ENCODE results near the gene MINDY2.

The MINDY2 gene

DNA sequence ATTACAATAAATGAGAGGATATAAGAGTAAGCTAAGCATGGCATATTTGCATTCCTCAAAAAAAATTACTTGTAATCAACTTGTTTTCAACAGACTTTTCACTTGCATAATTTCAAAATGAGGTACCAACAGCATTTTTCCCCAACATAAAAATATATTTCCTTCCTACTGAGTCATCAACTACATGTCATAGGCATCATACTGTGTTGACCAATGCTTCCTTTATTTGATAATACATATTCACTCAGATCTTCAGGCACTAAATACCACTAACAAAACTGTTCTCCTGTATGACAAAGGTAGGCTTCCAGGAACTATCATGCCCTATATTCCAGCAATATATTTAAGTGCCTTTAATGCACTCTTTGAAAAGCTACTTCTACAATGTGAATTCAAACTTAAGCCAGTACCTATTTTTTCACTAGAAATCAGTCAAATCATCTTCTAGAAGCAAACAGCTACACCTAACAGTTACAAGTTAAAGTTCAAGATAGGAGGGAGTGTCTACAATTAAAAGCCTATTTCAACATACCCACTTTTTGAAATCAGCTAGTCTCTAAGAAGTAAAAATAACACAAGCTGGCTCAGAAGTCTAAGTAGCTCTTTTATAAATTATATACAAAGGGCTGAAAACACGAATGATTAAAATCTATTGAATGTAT is 32.9 kb upstream of the MINDY2 start:
- FAIRE-seq (peak; percentile 66), DNase-seq (ENCODE audit: insufficient read length, low spot score) (no peak)
- TF ChIP-seq PAX5 (IDR thresholded peaks at IDR 0.05; ENCODE audit: insufficient read depth, low read length, severe bottlenecking) (no peak), POLR2AphosphoS5 (IDR thresholded peaks at IDR 0.05; ENCODE audit: low read depth, low read length) (no peak), TAF1 (IDR thresholded peaks at IDR 0.05; ENCODE audit: low read depth, low read length) (no peak), POLR2A (IDR thresholded peaks at IDR 0.05; ENCODE audit: low read depth, low read length) (no peak), POU2F2 (IDR thresholded peaks at IDR 0.05; ENCODE audit: low read depth, low read length) (no peak), SPI1 (IDR thresholded peaks at IDR 0.05; ENCODE audit: low read depth, low read length) (no peak)

DNA sequence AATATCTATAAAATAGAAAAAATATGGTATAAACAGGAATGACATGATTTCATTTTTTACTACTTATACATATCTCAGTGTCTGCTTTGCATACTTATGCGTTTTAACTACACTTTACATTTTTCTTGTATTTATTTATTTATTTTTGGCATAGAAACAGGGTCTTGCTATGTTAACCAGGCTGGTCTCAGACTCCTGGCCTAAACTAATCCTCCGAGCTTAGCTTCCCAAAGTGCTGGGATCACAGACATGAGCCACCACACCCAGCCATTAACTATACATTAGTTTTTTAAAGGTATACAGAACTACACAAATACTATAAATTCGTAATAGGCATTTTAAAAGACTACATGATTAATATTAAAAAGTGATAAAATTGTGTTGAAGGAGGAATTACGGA is 30.7 kb upstream of the MINDY2 start:
- no peak for FAIRE-seq
- no peak for TF ChIP-seq POLR2A (IDR thresholded peaks at IDR 0.05; ENCODE audit: low read depth, low read length)
- no peak for DNase-seq (ENCODE audit: insufficient read length, low spot score)

DNA sequence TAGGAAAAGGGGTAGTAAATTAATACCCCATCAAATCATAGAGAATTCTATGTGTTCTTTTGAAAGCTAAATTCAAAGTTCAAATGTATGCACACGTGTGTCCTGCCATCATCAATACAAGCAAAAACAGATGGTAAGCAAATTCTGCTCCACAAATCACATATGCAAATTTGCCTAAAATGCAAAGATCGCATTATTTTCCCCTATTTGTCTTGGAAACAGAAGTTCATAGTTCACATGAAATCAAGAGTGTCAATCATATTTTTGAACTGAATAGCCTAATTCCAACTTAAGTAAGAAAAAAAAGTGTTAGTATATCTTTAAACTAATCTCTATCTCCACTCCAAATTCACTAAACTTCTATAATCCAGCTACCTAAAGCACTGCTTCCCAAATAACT is 30.1 kb upstream of the MINDY2 start:
- TF ChIP-seq PAX5 (IDR thresholded peaks at IDR 0.05; ENCODE audit: insufficient read depth, low read length, severe bottlenecking) (no peak), POLR2A (IDR thresholded peaks at IDR 0.05; ENCODE audit: low read depth, low read length) (no peak), TAF1 (IDR thresholded peaks at IDR 0.05; ENCODE audit: low read depth, low read length) (no peak), POLR2AphosphoS5 (IDR thresholded peaks at IDR 0.05; ENCODE audit: low read depth, low read length) (no peak), POU2F2 (IDR thresholded peaks at IDR 0.05; ENCODE audit: low read depth, low read length) (no peak), SPI1 (IDR thresholded peaks at IDR 0.05; ENCODE audit: low read depth, low read length) (no peak)
- peak; percentile 51 for FAIRE-seq
- DNase-seq (ENCODE audit: insufficient read length, low spot score), result no peak

DNA sequence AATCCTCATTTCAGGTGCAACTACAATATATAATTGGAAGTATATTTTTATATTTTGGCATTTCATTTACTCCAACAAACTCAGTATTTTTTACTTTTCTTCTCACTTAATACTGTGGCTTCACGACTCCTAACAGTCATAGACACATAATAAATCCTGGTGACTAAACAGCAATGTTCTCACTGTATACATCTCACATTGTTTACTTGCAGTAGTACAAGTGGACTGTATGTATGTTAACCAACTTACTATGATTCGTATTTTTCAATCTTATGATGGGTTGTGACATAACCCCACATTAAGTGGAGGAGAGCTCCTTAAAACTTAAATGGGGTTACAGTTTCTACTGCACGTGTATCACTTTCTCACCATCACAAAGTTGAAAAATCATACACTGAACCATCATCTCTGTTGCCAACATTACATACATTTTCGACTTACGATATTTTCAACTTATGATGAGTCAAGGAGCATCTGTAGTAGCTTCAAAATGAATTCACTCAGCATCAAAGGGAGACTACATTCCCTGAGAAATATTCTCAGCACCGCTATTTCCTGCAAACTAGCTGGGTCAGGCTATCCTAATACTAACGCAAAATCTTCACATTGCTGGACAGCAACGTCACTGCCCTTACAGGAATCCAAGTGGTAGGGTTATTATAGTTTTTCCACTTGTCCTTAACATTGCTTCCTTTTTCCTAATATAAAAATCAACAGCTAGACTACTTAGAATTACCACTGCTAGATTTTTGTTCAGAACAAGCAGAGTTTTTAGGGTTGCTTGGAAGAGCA is 28.9 kb upstream of the MINDY2 start:
- TF ChIP-seq TAF1 (IDR thresholded peaks at IDR 0.05; ENCODE audit: low read depth, low read length), result no peak
- TF ChIP-seq POLR2AphosphoS5 (IDR thresholded peaks at IDR 0.05; ENCODE audit: low read depth, low read length), result no peak
- TF ChIP-seq SPI1 (IDR thresholded peaks at IDR 0.05; ENCODE audit: low read depth, low read length), result no peak
- TF ChIP-seq POU2F2 (IDR thresholded peaks at IDR 0.05; ENCODE audit: low read depth, low read length), result no peak
- no peak for TF ChIP-seq PAX5 (IDR thresholded peaks at IDR 0.05; ENCODE audit: insufficient read depth, low read length, severe bottlenecking)
- no peak for TF ChIP-seq POLR2A (IDR thresholded peaks at IDR 0.05; ENCODE audit: low read depth, low read length)
- FAIRE-seq (peak; percentile 87), DNase-seq (ENCODE audit: insufficient read length, low spot score) (no peak)

DNA sequence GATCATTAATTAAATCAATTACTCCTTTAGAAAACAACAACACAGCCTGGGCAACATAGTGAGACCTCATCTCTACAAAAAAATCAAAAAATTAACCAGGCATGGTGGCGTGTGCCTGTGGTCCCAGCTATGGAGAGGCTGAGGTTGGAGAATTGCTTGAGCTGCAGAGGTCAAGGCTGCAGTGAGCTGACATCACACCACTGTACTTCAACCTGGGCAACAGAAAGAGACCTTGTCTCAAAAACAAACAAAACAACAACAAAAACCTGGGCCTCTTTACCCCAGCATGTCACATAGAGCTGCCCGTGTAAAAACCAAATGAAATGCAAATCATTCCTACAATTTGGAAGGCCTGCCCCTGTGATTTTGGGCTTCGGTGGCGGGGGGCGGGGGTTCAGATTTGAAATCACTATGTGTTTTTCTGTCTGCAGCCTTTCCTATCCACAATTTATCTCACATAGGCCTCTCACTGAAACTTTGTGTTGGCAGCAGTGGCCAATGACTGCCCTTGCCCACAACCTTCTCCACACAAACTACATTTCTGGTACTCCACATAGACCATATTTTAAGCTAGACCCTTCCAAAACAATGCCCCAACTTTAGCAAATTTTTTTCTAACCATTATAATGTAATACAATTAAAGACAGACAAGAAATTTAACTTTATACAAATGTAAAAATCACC is 28.1 kb upstream of the MINDY2 start:
- DNase-seq (ENCODE audit: insufficient read length, low spot score) (no peak), FAIRE-seq (peak; percentile 13)
- TF ChIP-seq POLR2A (IDR thresholded peaks at IDR 0.05; ENCODE audit: low read depth, low read length) (no peak), TAF1 (IDR thresholded peaks at IDR 0.05; ENCODE audit: low read depth, low read length) (no peak), POLR2AphosphoS5 (IDR thresholded peaks at IDR 0.05; ENCODE audit: low read depth, low read length) (no peak), POU2F2 (IDR thresholded peaks at IDR 0.05; ENCODE audit: low read depth, low read length) (no peak), SPI1 (IDR thresholded peaks at IDR 0.05; ENCODE audit: low read depth, low read length) (no peak), PAX5 (IDR thresholded peaks at IDR 0.05; ENCODE audit: insufficient read depth, low read length, severe bottlenecking) (no peak)

DNA sequence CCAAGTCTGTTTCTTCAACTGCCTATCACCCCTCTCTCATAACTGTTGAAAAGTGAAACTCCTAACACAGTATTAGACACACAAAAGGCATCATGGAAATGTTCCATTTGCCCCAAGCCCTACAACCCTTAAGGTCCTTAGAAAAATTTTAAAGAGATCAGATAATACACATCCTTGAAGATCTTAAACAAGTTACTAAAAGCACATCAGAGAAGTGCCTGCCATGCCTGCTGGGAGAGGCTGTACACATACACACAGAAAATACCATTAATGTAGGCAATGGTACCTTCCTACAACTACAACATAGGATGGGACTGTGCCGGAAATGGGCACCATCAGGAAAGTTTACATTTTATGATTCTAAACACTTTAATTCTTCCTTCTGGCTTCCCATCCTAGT is 24.9 kb upstream of the MINDY2 start:
- TF ChIP-seq TAF1 (IDR thresholded peaks at IDR 0.05; ENCODE audit: low read depth, low read length) (no peak), POLR2AphosphoS5 (IDR thresholded peaks at IDR 0.05; ENCODE audit: low read depth, low read length) (no peak), POU2F2 (IDR thresholded peaks at IDR 0.05; ENCODE audit: low read depth, low read length) (no peak), PAX5 (IDR thresholded peaks at IDR 0.05; ENCODE audit: insufficient read depth, low read length, severe bottlenecking) (no peak), SPI1 (IDR thresholded peaks at IDR 0.05; ENCODE audit: low read depth, low read length) (no peak), POLR2A (IDR thresholded peaks at IDR 0.05; ENCODE audit: low read depth, low read length) (no peak)
- FAIRE-seq (no peak), DNase-seq (ENCODE audit: insufficient read length, low spot score) (no peak)

DNA sequence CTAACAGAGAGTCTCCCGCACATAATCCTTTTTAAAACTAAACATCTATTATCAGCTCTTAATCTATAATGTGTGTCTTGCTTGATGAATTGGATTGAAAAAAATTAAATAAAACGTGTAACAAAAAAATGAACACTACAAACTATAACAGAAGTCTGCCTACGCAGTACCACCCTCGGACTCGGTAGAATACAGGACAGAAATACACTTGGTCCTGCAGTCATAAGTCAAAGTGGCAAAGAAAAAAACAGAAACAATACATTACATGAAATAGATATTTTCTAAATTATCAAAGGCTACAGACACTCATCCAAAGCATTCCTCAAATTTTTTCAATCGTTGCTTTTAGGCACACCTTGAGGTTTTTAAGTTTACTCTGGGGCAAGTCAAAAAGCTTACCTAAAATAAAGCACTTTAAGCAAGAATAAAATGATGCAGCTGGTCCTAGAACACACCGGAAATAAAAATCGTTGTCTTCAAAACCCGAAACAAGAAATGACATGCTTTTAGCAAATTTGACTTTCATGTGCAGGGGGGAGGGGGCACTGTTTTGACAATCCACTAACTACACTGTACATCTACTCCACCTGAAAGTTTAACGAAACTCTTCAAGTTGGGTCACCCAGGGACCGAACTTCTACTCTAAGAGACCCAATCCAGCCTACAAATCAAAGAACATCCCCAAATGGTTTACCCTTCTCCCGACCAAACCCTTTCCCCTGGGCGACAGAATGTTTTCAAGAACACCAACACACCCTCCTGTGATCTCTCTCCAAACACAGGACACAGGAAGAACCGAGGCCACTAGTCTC is 22.9 kb upstream of the MINDY2 start:
- TF ChIP-seq TAF1 (IDR thresholded peaks at IDR 0.05; ENCODE audit: low read depth, low read length) (no peak), POU2F2 (IDR thresholded peaks at IDR 0.05; ENCODE audit: low read depth, low read length) (peak; percentile 35; the same call in 1 of the 2 replicates)
- FAIRE-seq (peak; percentile 13), DNase-seq (ENCODE audit: insufficient read length, low spot score) (no peak)

DNA sequence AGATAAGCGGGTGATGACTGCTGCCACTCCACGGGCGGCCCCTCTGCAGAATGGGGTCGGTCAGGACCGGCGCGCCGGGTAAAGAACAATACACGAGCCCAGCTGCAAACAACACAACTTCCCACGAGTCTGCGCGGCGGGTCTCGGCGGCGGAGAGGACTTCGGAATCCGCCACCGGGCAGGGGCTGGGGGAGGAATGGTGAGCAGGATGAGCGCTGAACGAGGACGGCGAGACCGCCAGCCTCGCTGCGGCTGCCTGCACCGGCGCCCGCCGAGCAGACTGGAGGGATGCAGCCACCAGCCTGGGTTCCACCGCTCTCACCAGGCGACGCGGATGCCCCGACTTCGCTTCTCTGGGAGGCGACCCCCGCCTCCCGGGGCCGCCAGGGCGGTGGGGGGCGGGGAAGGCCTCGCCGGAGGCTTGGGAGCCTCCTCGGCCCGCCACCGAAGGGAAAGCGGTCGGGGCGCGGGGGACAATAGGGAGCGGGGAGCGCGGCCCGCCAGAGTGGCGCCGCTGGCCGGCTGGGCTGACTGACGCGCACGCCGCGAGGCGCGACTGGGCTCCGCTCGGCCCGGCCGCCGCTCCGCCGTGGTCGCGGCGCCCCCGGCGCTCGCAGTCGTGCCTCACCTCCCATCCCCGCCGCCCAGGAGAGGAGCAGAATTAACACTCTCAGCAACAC is 22.1 kb upstream of the MINDY2 start:
- TF ChIP-seq TAF1 (IDR thresholded peaks at IDR 0.05; ENCODE audit: low read depth, low read length), result no peak
- TF ChIP-seq POLR2A (IDR thresholded peaks at IDR 0.05; ENCODE audit: low read depth, low read length), result no peak; the same call in 1 of the 2 replicates
- TF ChIP-seq POLR2AphosphoS5 (IDR thresholded peaks at IDR 0.05; ENCODE audit: low read depth, low read length), result no peak; the same call in 1 of the 2 replicates
- TF ChIP-seq PAX5 (IDR thresholded peaks at IDR 0.05; ENCODE audit: insufficient read depth, low read length, severe bottlenecking), result no peak
- TF ChIP-seq POU2F2 (IDR thresholded peaks at IDR 0.05; ENCODE audit: low read depth, low read length), result no peak
- TF ChIP-seq SPI1 (IDR thresholded peaks at IDR 0.05; ENCODE audit: low read depth, low read length), result no peak
- FAIRE-seq (peak; percentile 65), DNase-seq (ENCODE audit: insufficient read length, low spot score) (peak; percentile 37)

All from GM12891 (cell line).